Stimulated activated CD4-positive, alpha-beta T cell treated with anti-CD3 and anti-CD28 coated beads, Interleukin-2, amount 100 ng/mL, for 48 hours (primary cell): Measurements from ENCODE around the gene RPS6KL1.

Experiments used
- DNase-seq, 2 donors: peaks; one replicate each; pipeline ENCODE4 v3.0.0-alpha.2; 2020

RPS6KL1 gene

DNA sequence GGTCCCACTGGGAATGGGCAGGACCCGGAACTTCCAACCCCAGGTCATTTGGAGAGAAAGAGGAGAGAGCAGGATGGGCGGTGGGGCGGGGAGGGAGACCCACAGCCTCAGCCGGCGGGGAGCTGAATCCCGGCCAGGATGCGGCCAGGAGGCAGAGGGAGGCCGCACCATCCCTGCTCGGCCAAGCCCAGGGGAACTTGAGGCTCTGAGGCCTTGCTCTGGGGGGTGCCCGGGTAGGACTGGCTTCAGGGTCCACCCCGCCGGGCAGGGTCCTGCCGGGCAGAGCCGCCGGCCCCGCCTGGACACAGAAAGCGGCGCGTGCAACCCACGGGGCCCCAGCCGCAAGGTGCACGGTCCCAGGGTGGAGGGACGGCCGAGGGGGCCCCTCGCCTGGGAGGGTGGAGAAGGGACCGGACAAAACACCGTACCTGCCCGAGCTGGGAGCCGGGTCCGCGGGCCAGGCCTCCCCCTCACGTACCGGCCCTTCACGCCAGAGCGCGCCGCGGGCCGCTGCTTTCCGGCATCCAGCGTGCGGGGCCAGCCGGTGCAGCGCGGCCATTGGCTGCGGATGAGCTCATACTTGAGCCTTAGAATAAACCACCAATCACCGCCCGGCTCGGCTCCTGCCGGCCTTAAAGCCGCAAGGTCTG lies at the start of gene RPS6KL1:
RPS6KL1 (minus strand) TSS at position 509 of the 650 bp plus-strand sequence. CDS start 1,719 bp downstream, outside the sequence.
- peak; percentile 60 to 64 for DNase-seq

- no peak for DNase-seq
Observed at GRCh38 chr14:74968811-74969210, 45.8 kb upstream of the RPS6KL1 start.

DNA sequence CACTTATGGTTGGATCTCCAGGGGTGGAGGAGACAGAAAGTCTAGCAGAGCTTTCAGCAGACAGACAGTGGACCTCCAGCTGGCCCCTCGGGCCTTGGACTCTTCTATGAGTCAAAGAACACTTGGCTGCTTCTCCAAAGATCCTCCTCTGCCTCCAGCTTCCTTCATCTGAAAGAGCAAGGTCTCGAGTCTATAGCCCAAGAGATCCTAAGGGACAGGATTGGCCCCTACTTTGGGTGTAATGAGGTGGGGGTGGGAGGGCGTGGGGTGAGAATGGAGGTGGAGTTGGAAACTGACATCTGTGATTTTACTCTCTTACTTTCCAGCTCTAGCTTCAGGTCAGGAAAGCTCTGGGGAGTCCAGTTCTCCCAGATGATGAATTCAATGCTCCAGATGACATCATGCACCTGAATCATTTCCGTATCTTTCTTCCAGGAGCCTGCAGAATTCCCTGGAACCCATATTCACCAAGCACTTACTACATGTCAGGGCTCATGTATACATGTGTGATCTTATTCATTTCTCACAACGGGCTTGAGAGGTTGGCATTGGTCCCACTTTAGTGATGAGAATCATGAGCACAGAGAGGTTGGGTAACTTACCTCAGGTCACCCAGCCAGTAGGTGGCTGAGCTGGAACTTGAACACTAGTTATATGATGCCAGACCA lies 42.6 kb upstream of the RPS6KL1 start:
- DNase-seq = no peak

DNA sequence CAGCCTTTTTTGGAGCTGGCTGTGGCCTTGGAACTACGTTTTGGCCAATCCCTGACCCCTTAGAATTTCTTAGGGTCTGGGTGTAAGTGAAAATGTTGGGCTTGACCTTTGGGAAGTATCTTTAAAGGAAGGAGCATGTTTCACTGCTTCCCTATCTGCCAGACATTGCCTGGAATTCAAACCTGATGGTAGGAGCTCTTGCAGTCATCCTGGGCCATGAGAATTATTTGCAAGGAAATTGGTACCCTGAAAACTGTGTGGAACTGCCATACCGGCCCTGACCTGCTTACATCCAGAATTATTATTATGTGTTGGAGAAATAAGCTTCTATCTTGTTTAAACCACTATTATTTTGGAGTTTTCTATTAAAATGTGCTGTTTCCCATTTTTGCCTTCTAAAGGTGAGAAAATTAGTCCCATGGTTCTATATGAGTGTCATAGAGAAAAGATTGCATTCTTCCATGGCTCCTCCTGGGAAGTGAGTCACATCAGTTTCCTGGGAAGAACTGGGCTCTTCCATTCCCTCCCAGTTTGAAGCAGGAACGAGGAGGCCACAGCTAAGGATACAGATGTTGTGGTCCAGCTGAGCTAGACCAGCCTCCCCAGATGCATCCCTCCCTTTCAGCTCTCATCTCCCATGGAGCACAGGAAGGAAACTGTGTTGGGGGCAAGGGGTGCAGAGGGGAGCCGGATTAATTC lies 41.9 kb upstream of the RPS6KL1 start:
- DNase-seq = no peak

DNA sequence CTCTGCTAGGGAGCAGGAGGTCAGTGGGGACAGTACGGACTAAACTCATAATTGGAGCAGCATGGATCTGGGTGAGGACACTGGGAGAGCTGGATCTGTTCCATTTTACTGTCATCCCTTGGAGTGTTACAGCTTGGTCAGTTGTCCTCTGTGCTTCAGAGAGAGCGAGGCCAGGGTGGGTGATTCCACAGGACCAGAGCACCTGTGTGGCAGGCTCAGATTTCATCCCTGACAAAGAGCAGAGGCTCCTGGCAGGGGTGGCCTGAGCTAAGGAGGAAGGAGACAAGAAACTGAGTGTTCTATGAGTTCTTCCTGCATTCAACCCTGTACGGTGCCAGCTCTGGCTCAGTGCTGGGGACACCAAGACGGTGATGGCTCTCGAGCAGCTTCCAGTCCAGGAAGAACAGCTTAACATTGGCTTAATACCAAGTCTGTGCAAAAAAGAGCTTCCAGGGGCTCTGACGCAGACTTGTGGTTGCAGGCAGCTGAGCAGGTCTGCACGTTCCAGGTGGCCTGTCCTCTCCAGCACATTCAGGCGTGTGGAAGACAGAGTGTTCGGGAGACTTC lies 40.7 kb upstream of the RPS6KL1 start:
- no peak for DNase-seq

GRCh38 chr14:74963178-74963704 lies 40.2 kb upstream of the RPS6KL1 start:
- DNase-seq = no peak

GRCh38 chr14:74962493-74962892 lies 39.4 kb upstream of the RPS6KL1 start:
- DNase-seq = no peak

GRCh38 chr14:74962046-74962445 lies 39.0 kb upstream of the RPS6KL1 start:
- no peak for DNase-seq

- DNase-seq = no peak
Observed at GRCh38 chr14:74961238-74961911, 38.3 kb upstream of the RPS6KL1 start.

GRCh38 chr14:74960736-74961135 lies 37.7 kb upstream of the RPS6KL1 start:
- DNase-seq = no peak

- no peak for DNase-seq
Observed at GRCh38 chr14:74959596-74960180, 36.6 kb upstream of the RPS6KL1 start.

DNA sequence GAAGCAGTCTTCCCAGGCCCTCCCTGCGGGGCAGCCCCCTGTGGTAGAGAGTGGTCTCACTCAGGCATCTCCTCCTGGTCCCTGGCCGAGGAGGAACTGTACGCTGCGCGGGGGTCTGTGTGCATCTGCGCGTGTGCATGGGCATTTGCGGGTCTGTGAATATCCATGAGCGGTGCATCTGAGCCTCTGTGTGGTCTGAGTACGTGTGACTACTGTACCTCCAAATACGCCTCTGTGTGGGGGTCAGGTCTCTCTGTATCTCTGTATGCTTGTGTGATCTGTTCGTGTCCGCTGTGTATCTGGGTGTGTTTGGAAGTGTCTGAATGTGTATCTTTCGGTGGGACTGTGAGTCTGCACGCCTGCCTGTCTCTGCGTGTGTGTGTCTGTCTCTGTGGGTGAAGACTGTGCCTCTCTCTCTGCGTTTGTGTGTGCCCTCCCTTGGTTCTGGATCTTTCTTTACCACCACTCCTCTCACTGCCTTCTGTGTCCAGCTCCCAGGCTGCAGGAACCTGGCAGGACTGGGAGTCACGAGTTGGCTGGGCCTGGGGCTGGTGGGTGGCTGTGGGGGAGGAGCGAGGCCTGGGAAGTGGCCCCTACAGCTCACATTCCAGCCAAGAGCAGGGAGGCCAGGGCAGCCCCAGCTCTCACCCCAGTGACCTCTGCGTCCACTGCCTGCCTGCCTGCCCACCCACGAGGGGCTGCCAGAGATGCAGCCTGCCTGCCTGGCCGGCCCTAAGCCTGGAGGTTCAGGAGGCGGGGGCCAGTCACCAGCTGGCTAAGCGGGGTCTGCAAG lies 33.4 kb upstream of the RPS6KL1 start:
- no peak for DNase-seq

DNA sequence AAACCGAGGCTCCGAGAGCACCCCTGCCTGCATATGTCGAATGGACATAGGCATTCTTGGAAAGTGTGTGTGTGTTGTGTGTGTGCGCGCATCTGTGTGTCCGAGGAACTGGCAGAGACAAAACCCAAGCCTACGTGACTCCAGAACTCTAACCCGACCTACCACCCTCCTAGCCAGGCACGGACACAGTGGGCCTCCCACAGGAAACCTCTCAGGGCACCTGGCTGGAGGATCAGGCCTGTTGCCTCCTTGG lies 32.9 kb upstream of the RPS6KL1 start:
- DNase-seq = no peak

DNA sequence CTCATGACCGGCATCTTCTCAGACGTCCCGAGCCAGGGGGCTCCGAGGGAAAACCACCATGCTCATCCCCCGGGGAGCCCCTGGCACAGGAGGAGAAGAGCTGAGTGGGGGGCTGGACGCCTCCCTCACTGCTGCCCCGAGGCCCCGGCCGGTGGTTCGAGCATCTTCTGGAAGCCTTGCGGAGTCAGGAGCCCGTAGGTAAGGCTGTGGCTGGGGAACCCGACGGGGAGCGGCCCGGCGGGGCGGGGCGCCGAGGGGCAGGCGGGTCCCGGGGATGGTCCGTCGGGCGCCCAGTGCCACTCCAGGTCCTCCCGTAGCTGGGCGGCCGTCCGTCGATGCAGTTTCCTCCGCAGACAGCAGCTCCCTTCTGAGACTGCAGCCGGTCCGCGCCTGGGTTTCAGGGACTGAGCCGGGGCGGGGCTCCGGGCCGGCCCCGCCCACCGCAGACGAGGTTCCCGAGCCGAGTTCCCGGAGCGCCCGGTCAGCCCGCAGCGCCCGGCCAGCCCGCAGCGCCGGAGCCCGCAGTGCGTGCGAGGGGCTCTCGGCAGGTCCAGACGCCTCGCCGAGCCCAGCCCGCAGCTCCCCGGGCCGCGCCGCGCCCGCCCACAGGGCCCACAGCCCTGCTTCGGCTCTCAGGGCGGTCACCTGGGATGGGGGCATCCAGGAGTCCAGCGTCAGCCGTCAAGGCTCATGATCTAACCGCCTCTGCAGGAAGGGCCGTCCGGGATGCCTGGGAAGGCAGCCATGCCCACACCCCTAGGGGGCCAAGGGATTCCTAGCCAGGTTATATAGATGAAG lies 32.4 kb upstream of the RPS6KL1 start, which contains the start of gene PGF:
PGF (minus strand) TSS at position 369 of the 798 bp plus-strand sequence; CDS start at position 14, 355 bp downstream.
- no peak for DNase-seq

DNA sequence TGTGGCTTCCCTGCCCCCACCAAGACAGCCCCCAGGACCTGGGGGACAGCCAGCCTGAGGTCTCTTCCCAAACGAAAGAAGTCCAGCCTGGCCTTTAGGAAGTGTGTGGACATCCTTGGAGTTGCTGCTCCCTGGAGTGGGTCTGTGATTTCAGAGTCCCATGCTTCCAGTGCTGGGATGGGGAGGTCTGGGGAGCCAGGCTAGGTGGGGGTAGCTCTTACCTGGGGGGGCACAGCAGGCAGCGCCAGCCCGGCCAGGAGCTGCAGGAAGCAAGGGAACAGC lies 31.8 kb upstream of the RPS6KL1 start:
- DNase-seq = no peak

DNA sequence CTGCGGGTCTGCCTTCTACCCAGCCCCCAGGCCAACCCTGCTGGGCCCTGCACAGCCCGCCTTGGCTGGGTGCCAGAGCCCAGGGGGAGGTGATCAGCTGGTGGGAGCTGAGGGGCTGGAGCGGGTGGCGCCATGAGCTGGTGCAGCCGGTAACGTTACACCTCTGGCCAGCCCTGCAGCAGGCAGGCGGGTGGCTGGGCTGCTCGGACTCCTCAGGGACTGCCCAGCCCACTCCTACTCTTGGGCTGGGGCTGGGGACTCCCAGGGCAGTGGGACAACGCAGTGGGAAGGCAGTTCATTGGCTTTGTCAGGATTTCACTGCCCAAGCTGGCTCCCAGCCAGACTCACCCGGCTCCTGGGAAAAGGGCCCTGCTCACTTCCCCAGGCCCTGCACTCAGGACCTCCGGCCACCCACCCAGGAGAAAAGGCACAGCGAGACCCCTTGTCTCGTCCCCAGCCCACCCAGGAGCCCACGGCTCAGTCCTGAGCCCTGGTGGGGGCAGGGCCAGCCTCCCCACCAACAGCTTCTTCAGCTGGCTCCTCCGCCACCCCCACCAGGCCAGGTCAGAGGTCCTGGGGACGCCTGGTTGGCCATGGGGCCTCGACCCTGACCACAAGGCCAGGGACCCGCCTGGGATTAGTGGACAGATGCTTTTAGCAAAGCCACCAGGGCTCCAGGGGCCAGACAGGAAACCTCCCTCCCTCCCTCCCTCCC lies 31.3 kb upstream of the RPS6KL1 start:
- no peak for DNase-seq

DNA sequence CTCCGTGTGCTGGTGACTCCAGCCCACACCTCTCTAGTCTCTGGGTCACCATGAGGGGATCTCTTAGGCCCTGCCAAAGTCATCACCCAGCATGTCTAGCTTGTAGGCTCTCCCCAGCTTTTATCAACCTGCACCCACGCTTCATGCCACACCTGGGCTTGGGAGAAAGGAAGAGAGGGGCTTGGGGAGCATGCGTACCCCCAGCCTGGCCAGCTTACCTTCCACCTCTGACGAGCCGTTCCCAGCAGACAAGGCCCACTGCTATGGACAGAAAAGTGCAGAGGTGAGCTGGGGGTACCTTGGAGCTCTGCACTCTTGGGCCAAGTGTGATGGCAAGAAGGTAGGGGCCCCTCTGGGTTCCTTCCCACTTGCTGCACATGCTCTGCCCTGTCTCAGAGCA lies 30.6 kb upstream of the RPS6KL1 start:
- DNase-seq = no peak

DNA sequence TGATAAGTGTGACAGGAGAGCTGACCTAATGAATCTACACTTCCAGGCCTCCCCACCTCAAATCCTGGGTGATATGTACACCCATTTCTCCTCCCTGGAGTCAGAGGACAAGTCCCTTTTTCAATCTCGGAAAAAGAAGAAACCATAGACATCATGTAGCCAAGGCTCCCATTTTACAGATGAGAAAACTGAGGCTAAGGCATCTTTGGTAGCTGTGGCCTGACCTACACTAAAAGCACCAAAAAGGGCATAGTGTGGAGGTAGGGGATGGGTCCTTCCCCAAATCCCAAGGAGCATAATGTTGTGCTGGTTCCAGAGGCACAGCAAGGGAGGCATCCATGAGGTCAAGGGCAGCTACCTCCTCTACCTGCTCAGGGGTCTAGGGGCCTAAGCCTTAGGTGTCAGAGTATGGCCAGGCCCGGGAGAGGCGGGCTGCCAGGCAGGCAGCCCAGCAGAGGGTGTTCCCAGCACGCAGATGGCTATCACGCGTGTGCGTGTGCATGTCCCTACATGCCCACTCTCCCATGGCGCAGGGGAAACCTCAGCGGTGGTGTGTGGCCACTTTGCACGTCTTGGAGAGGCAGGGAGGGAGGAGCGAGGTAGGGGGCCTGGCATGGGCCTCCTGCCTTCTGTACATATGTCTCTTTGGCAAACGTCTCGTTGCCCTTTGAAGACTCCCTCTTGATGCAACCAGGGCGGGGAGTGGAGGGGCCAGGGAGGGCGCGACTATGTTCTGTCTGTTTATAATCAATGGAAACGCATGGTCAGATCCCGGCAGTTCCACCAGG lies 29.8 kb upstream of the RPS6KL1 start:
- no peak for DNase-seq

DNA sequence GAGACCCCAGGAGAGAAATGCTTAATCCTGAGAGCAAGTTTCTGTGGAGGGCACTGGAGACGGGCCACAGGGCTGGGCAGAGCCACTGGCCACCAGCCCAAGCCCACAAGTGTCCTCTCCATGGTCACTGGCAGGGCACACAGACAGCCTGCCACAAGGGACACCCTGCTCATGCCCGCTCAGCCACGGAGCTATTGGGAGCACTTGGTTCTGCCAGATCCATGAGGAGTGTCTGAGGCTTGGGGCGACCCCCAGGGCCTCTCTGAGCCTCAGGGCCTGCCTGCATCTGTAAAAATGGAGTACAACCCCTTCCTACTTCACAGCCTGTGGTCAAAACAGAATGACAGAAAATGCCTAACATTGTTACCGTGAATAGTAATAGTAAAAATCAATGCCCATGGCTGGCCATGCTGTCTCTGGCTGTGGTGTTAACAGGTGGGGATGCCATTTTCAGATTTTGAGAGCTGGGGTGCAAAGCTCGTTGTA lies 29.2 kb upstream of the RPS6KL1 start:
- DNase-seq = no peak
